ENCODE results near the gene SDR42E1. TPM values are rescaled to one million over a fixed set of nuclear protein-coding genes. Genes with fewer than 3 reads are reported as not detected.

The SDR42E1 gene
- total and polyA plus RNA-seq, 2 of the 8 experiments (the other 6 are each of a cell fraction or from before 2014, with no cell fraction given) = 0.03 TPM; not detected in 1

- TF ChIP-seq ATF2 (IDR thresholded peaks at IDR 0.05; ENCODE audit: low read length) (no peak), SIN3A (conservative IDR thresholded peaks at IDR 0.05 in 1 of 2, IDR thresholded peaks at IDR 0.05 in 1 of 2; ENCODE audit: low read depth in 1 of 2, low read length in 2 of 2) (no peak), RFX5 (IDR thresholded peaks at IDR 0.05; ENCODE audit: borderline replicate concordance, low read depth, low read length) (no peak), CBX5 (IDR thresholded peaks at IDR 0.05; ENCODE audit: low read depth, low read length) (no peak), ASH2L (IDR thresholded peaks at IDR 0.05; ENCODE audit: low read length) (no peak), KDM4A (IDR thresholded peaks at IDR 0.05; ENCODE audit: low read depth, low read length, severe bottlenecking) (no peak)
Measured at GRCh38 chr16:82044585-82044911, 33.3 kb upstream of the SDR42E1 start (continued).

All from H1 (cell line).